Stimulated activated CD8-positive, alpha-beta memory T cell treated with anti-CD3 and anti-CD28 coated beads, Interleukin-4, amount 100 ng/mL, for 1 hour (primary cell): ENCODE results near the gene MDK.

Experiments
- DNase-seq, 2 donors: peaks; one replicate each; pipeline ENCODE4 v3.0.0-alpha.2; 2020; ENCODE audit warnings: low read depth in 2 of 2, low spot score in 1 of 2

The MDK gene, protein sequence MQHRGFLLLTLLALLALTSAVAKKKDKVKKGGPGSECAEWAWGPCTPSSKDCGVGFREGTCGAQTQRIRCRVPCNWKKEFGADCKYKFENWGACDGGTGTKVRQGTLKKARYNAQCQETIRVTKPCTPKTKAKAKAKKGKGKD

GRCh38 chr11:46381048-46381818 lies at the start of gene MDK:
Gene MDK (plus strand): TSS chr11:46381669. CDS start chr11:46382058, 389 bp downstream.
- no peak for DNase-seq

DNA sequence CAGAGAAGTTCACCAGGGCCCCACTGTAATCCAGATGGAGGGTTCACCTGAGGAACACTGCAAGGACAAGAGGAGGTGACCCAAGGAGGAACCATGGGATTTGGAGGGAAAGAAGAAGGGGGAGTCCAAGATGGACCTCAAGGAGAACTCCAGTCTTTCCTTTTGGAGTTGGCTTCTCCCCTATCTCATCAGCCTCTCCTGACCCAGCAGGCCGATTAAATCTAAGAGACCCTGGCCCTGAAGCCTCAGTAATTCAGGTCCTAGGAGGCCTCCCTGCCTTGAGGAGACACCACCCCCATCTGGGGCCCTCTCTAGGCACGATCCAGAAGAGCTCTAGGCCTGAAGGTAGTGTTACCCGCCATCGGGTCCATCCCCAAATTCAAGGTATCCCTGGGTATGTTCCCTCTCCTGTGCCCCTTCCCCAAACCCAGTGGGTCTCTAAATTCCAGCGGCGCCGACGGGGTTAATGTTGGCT lies 49.3 kb upstream of the MDK start:
- no peak for DNase-seq

GRCh38 chr11:46332568-46333393 lies 48.7 kb upstream of the MDK start:
- no peak for DNase-seq

DNA sequence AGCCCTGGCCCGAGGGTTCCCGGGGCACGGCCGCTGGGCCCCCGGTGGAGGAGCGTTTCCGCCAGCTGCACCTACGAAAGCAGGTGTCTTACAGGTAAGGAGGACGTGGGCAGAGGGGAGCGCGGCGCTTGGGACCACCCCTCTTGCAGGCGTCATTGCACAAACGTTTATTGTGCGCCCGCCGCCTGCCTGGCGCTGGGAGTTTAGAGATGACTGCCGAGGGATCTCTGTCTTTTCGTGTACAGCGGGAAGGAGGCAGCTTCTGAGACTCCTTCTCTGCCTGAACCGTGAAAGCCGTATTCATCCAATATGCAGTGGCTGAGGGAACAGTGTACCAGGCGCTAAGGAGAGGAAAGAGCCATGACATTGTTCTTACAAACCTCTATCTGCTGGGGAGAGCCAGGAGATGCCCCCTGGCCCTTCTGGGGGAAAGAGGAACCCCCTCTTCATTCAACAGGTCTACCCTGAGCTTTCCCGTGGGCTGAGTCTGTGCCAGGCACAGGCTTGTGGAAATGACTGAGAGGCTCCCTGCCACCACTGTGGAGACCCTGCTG lies 48.0 kb upstream of the MDK start:
- no peak for DNase-seq

DNA sequence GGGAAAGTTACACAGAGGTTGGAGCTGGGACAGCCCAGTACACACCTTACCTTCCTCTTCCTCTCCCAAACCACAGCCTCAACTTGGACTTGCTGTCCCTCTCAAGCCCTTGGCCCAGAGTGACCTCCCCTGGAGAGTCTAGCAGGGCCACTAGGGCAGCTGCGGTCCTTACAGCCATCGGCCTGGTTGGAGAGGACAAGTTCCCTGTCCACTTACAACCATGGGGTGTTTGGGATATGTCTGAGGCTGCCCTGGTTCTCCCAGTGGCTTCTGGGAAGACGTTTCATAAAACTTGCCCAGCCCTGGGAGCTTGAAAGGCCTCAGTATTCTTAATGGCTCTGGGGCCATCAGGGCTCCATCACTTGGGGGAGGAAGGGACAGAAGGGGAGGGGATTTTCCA lies 47.3 kb upstream of the MDK start:
- no peak for DNase-seq

DNA sequence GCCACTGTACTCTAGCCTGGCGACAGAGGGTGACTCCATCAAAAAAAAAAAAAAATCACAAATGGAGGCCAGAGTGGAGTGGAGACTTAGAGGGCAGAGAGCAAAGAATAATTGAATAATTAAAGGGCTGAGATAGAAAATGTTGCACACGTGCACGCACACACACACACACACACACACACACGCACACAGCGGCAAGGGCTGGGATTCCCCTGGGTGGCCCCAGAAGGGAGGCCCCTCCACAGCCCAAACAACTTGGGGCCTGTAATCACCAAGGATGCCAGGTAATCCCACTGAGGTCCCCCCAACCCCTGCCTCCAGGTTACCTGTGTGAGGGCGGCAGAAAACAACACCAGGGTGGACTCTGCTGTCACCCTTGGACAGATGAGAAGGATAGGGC lies 46.2 kb upstream of the MDK start:
- DNase-seq, result no peak

DNA sequence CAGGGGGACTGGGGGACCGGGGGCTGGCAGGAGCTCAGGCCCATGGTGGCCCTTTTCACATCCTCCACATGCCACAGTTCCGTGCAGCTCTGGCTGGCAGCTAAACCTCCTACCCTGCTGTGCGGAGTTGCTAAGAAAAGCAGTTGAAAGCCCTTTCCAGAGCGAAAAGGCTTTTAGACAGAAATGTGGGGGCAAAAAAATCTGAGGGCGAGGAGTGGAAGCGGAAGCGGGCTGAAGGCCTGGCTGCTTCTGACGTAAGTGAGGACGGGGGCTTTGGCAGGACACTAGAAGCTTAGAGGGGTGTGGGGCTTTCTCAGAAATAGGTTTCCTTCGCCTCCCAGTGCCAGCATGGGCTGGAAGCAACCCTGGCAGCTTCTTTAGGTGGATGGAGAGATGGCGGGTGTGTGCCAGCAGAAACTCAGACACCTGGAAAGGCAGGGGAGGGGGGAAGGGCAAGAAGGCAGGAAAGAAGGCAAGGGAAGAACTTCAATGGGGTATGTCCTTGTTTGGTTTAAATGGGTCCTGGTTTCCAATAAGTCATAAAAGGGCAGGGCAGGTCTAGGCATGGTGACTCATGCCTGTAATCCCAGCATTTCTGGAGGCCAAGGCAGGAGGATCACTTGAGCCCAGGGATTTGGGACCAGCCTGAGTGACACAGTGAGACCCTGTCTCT lies 45.4 kb upstream of the MDK start:
- no peak for DNase-seq

DNA sequence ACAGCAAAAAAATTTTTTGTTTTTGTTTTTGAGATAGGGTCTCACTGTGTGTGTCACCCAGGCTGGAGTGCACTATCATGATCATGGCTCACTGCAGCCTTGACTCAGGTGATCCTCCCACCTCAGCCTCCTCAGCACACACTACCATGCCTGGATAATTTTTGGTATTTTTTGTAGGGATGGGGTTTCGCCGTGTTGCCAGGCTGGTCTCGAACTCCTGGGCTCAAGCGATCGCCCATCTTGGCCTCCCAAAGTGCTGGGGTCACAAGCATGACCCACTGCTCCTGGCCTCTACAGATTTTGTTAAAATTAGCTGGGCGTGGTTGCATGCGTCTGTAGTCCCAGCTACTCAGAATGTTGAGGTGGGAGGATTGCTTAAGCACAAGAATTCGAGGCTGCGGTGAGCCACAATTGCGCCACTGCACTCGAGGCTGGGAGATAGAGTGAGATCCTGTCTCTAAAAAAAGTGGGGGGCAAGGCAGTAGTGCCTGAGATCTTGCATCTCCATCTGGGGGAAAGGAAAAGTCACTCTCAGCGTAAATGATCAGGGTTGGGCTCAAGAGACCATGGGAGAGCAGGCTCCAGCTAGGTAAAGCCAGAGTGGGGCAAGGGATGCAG lies 44.8 kb upstream of the MDK start:
- DNase-seq, result no peak

- DNase-seq, result no peak
Observed at GRCh38 chr11:46337626-46338345, 43.7 kb upstream of the MDK start.

DNA sequence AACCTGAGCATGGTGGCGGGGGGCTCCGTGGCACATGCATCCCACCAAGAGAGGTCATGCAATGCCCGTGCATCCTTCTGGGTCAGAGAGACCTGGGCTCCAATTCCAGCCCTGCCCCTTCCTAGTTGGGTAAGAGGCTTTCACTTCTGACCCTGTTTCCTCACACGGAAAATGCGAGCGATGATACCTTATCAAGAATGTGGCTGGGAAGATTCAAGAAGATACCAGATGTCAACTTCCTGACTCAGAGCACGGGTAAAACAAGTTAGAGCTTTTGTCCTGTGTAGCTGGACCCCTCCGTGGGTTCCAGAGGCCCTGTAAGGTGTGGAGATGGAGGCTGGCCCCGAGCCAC lies 42.9 kb upstream of the MDK start:
- DNase-seq, result no peak

GRCh38 chr11:46338988-46339666 lies 42.3 kb upstream of the MDK start:
- DNase-seq, result no peak

- no peak for DNase-seq
Observed at GRCh38 chr11:46339816-46340215, 41.7 kb upstream of the MDK start.

GRCh38 chr11:46341454-46341853 lies 40.0 kb upstream of the MDK start:
- no peak for DNase-seq

- no peak for DNase-seq
Observed at GRCh38 chr11:46342239-46342638, 39.2 kb upstream of the MDK start.

DNA sequence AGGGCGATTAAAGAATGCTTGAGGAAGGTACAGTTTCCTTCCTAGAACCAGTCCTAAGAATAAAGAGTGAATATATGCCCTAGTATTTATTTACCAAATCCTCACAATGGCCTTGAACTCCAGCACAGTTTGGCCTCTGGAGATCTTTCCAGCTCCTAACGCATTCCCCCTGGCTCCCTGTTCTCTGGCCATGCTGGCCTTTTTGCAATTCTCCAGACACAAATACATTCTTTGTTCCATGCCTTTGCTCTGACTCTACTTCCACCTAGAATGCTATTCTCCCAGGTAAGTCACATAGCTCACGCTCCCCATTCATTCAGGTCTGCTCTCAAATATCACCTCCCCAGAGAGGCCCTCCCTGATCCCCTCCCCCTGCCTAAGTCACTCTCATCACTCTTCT lies 37.9 kb upstream of the MDK start:
- DNase-seq, result no peak

- DNase-seq, result no peak
Observed at GRCh38 chr11:46345131-46345597, 36.3 kb upstream of the MDK start.

DNA sequence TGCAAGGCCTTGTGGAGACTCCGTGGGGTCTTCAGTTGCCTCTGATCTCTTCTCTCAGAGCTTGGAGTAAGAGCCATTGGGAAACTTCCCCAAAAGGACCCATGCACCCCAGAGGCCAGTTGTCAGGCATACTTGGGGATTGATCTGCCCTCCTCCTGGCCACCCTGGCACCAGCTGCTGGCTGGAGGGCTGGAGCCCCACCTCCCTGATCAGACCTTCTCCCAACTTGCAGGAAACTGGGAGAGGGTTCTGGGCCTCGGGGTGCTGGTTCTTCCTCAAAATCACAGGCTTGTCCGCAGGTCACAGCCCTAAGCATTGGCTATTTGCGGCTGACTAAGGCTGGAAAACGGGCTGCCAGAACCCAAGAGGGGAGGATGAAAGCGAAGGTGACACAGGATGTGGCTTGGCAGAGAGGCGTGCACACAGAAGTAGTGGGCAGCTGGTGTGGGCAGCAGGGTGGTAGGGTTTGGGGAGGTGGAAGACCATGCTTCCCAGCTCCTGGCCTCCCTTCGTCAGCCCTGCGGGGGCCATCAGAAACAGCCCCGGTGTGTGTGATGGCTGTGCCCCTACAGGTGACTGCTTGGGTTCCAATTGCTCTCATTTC lies 35.5 kb upstream of the MDK start:
- no peak for DNase-seq

DNA sequence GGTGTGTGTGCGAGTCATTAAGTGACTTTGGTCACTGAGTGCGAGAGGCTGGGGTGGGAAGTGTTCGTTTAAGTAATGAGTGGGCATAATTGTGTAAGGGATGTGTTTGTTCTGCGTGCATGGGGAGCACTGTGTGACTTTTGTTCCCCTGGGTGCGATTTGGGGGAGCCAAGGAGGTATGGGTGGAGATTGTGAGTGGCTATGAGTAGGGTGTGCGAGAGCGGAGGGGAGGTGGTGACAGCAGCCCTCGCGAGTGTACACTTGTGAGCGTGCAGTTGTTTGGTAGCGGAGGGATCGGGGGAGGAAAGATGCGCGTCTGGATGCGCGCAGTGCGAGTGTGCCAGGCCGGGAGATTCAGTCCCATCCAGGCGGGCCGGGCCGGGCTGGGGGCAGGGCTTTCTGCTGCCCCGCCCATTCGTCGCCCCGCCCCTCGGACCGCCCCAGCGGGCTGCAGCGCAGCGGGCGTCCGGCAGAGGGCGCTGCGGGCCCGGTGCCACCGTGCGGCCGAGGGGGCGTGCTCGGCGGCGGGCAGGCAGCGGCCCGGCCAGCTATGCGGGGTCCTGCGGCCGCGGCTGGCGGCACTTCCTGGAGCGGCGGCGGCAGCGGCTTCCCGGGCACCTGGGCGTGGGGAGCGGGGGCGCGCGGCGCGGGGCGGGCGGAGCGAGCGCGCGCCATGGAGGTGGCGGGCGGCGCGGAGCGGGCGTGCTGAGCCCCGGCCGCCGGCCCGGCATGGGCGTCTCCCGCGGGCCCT lies 34.4 kb upstream of the MDK start, which contains the start of gene DGKZ:
Gene DGKZ, plus strand, starts transcription at position 578 of the 751 bp plus-strand sequence. CDS start 197 bp downstream, outside the sequence.
- DNase-seq, result peak; percentile 73 to 80
